ELF-1 (cell line): Measurements from ENCODE around the gene VWA2.

Experiments used
- DNase-seq: peaks from one replicate; pipeline ENCODE4 v3.0.0-alpha.2; 2016; ENCODE audit warnings: low read depth, low spot score

VWA2 gene

GRCh38 chr10:114274616-114275453 is 35.8 kb downstream of the VWA2 start:
- no peak for DNase-seq

GRCh38 chr10:114276066-114276465 is 37.0 kb downstream of the VWA2 start:
- DNase-seq, result no peak

- DNase-seq, result peak; percentile 39
These were observed 37.6 kb downstream of the VWA2 start for GRCh38 chr10:114276671-114277070.

DNA sequence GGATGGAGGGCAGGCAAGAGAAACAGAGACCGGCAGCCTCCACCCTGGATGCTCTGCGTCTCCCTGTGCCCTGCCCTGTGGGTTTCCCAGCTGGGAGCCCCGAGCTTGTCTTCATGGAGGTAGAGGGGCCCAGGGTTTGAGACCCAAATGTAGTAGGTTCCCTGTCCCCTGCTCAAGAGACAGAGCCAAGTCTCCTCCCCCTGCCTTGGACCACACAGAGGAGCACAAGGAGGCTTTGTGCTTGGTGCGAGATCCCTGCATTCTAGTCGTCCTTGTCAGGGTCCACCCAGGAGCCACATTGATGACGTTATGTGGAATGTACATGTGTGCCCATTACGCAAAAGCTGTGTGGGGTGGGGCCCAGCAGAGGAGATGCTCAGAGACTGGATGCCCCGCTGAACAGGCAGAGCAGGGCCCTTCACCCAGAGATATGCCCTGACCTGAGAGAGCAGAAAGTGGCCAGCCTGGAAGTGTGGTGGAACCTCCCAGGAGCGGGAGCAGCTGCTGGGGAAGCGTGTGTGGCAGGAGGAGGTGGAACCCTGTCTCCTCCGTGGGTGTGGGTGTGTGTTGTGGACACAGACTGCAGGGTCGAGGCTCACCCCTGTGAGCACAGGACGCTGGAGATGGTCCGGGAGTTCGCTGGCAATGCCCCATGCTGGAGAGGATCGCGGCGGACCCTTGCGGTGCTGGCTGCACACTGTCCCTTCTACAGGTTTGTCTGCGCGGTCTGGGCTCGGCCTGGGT is 39.3 kb downstream of the VWA2 start:
- DNase-seq, result no peak

GRCh38 chr10:114278884-114279191 is 39.8 kb downstream of the VWA2 start:
- DNase-seq, result no peak

GRCh38 chr10:114279289-114279688 is 40.2 kb downstream of the VWA2 start:
- no peak for DNase-seq

GRCh38 chr10:114279901-114280644 is 41.0 kb downstream of the VWA2 start:
- no peak for DNase-seq

DNA sequence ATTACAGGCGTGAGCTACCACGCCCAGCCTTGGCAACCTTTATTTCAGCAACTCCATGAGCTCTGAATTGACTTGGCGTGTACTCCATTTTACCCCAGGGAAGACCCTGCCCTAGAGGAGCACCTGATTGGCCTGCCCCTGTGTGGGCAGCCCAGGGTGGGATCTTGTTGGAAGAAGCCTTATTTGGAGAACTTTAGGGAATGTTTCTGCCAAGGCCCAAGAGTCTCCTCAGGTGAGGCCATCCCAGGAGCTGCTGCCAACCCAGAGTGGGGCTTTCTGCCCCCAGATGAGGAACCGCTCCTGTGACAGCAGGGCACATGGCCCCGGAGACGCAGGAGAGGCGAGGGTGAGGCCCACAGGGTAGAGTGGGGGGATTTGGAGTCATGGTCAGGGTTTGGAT is 42.0 kb downstream of the VWA2 start:
- DNase-seq, result no peak

DNA sequence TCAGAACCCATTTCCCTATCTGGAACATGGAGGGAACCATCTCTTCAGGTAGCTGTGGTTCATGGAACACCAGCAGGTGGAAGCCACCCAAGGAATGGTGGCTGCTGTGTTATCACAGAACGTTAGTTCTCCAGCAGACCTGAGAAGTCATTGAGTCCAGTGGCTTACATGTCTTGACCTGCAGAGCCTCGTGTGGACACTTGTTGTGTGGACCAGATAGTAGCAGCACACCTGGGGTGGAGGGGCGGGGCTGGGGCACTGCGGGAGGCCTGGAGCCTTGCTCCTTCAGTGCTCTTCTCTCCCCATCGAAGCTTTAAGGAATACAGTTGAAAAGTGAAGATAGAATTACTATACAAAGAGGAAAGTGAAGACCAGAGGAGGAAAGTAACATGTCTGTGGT is 42.4 kb downstream of the VWA2 start:
- DNase-seq, result no peak

DNA sequence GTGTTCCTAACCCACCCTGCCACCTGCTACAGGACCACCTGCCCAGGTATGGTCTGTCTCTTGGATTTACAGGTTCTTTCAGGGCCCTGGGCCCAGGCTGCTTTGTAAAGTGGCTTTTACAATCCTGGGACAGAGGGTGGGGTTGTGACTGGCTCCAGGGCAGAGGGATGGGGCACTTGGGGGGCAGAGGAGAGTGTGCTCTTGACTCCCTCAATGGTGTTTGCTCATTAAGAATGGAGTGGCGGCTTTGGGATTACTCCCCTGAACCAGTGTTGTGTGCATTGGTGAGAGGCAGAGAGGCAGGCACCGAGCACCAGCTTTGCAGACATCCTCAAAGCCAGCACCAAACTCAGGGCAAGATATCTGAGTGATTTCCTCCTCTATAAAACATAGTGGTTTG is 43.5 kb downstream of the VWA2 start:
- DNase-seq, result no peak

DNA sequence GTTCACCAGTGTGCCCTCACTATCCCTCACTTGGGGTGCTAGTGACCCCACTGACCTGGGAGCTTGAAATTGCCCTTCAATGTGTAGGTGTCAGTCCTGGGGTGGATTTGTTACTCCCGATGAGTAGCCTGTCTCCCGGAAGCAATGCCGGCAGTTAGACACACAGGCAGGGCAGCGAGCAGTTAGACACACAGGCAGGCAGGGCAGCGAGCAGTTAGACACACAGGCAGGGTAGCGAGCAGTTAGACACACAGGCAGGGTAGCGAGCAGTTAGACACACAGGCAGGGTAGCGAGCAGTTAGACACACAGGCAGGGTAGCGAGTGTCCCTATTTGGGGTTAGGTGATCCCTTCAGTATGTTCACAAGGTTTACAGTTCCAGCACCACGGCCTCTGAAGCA is 44.0 kb downstream of the VWA2 start:
- DNase-seq, result no peak

GRCh38 chr10:114283535-114284234 is 44.6 kb downstream of the VWA2 start:
- no peak for DNase-seq

DNA sequence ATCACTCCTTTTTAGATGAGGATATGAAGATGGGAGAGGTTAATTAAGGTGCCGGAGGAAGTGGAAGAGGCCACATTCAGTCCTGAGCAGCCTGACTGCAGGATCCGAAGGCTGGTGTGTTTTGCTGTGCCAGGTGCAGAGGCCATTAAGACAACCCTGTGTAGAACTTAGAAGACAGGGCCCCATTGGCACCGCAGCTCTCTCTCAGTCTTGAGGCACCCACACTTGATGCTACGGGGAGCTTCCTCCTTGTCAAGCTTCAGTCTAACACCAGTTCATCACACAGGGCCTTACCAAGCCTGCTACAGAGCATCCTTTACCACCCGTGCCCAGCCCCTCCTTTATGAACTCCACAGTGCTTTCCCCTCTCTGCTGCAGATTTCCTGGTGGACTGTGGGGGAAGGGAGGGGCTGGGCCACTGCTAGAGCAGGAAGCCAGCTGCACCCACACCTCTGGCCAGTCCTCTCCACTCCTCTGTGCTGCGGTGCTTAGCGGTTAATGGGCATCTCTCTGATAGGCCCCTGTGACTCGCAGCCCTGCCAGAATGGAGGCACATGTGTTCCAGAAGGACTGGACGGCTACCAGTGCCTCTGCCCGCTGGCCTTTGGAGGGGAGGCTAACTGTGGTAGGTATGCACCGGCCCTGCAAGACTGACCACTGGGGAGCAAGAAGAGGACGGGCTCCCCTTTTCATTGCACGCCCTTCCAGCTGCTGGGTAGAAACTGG is 45.5 kb downstream of the VWA2 start:
- DNase-seq, result no peak

GRCh38 chr10:114285961-114286441 is 46.9 kb downstream of the VWA2 start:
- DNase-seq, result peak; percentile 17

GRCh38 chr10:114286921-114287320 is 47.9 kb downstream of the VWA2 start:
- no peak for DNase-seq

DNA sequence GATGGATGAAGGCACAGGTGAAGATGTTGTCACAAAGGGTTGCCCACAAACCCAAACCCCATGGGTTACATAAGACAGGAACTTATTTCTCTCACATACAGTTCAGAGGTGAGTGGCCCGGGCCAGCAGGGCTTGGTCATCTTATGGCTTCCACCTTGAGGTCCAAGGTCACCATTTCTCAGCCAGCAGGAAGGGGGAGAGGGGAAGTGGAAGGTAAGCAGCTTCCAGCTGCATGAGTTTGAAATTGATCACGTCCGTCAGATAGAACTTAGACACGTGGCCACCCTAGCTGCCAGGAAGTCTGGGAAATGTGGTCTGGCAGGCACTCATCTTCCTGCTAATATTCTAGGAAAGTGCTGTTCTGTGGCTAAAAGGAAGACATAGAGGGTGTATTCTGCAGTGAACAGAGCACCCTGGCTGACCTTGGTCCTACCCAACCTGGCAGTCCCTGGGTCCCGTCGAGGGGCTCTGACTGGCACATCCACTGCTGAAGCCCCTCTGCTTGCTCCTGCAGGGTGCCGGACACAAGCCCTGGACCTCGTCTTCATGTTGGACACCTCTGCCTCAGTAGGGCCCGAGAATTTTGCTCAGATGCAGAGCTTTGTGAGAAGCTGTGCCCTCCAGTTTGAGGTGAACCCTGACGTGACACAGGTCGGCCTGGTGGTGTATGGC is 49.5 kb downstream of the VWA2 start:
- no peak for DNase-seq

DNA sequence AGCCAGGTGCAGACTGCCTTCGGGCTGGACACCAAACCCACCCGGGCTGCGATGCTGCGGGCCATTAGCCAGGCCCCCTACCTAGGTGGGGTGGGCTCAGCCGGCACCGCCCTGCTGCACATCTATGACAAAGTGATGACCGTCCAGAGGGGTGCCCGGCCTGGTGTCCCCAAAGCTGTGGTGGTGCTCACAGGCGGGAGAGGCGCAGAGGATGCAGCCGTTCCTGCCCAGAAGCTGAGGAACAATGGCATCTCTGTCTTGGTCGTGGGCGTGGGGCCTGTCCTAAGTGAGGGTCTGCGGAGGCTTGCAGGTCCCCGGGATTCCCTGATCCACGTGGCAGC is 50.0 kb downstream of the VWA2 start:
- DNase-seq, result no peak

DNA sequence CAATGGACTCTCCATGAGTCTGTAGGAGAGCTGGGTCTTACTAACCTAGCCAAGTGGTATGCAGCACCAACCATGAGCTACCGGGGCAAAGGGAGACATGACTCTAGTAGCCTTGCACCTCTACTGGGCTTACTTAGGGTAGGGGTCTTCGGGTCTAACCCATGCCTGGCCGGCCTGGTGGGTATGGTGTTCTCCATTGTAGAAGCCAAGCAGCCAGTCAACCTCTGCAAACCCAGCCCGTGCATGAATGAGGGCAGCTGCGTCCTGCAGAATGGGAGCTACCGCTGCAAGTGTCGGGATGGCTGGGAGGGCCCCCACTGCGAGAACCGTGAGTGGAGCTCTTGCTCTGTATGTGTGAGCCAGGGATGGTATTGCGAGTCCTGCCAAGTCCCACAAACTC is 51.0 kb downstream of the VWA2 start:
- no peak for DNase-seq

DNA sequence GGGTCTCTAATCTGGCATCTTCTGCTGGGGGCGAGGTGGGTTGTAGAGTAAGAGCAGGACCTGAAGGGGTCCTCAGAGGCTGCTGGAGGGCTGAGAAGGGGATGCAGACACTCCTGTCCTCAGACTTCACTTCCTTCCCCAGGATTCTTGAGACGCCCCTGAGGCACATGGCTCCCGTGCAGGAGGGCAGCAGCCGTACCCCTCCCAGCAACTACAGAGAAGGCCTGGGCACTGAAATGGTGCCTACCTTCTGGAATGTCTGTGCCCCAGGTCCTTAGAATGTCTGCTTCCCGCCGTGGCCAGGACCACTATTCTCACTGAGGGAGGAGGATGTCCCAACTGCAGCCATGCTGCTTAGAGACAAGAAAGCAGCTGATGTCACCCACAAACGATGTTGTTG is 52.0 kb downstream of the VWA2 start:
- no peak for DNase-seq

- DNase-seq, result no peak
These were observed 52.5 kb downstream of the VWA2 start for GRCh38 chr10:114291516-114291915.

DNA sequence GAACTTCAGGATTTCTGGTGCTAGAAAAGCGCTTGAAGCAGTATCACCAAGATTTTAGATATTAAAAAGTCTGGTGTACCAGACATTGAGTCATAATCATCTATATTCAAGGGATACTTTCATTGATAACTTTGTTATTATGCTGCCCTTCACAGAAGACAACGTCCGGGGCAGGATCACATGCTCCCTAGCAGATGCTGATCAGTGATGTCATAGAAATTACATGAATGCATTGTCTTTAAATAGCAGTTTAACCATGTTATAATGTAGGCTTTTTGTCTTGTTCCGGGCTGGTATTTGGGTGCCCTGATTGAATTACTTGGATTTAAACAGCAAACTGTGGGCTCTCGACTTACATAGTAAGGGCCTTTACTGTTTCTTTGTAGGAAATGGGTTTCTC is 54.0 kb downstream of the VWA2 start:
- DNase-seq, result no peak
